GM12865 (cell line): ENCODE data around the gene PPP1R12B.
"Not testable (repeated sequence)": the region's sequence is repeated elsewhere in the genome, so short reads cannot be mapped to it uniquely, and the experiment has no call there.

Source experiments
- DNase-seq: peaks from one replicate; pipeline ENCODE4 v3.0.0; 2010; ENCODE audit warnings: low read depth
- H3K4me3 ChIP-seq: 2 replicates; pipeline ENCODE4 v1.5.1; 2011; ENCODE audit warnings: mild to moderate bottlenecking, low read depth, low read length, control low read depth
- CTCF ChIP-seq: IDR thresholded peaks from 2 replicates; pipeline ENCODE4 v1.5.1; 2011; ENCODE audit warnings: low read length, control low read depth, low read depth, inconsistent platforms; ENCODE audit not compliant: insufficient read depth; ENCODE audit errors: missing control alignments

The PPP1R12B gene

GRCh38 chr1:202452508-202452907 lies 104.0 kb downstream of the PPP1R12B start:
- no peak for DNase-seq
- TF ChIP-seq CTCF: no peak

GRCh38 chr1:202456372-202457169 lies 108.1 kb downstream of the PPP1R12B start:
- not testable (repeated sequence) for DNase-seq

More at GRCh38 chr1:202452508-202452907, 104.0 kb downstream of the PPP1R12B start:
- no peak overlapping the region for H3K4me3 ChIP-seq

GRCh38 chr1:202458651-202459050 lies 110.2 kb downstream of the PPP1R12B start:
- H3K4me3 ChIP-seq, DNase-seq: not testable (repeated sequence)

More at GRCh38 chr1:202456372-202457169, 108.1 kb downstream of the PPP1R12B start:
- H3K4me3 ChIP-seq: not testable (repeated sequence)

GRCh38 chr1:202459470-202460142 lies 111.1 kb downstream of the PPP1R12B start:
- not testable (repeated sequence) for H3K4me3 ChIP-seq, DNase-seq

- not testable (repeated sequence) for H3K4me3 ChIP-seq, DNase-seq
These were observed 111.6 kb downstream of the PPP1R12B start for GRCh38 chr1:202460143-202460495.

- DNase-seq: no peak
- H3K4me3 ChIP-seq: no peak overlapping the region
- no peak for TF ChIP-seq CTCF
These were observed 114.0 kb downstream of the PPP1R12B start for GRCh38 chr1:202462342-202463076.

- not testable (repeated sequence) for H3K4me3 ChIP-seq
- peak; percentile 27 for TF ChIP-seq CTCF
- DNase-seq: peak; percentile 63
These were observed 115.7 kb downstream of the PPP1R12B start for GRCh38 chr1:202464153-202464742.

GRCh38 chr1:202465644-202466270 lies 117.3 kb downstream of the PPP1R12B start:
- not testable (repeated sequence) for DNase-seq

GRCh38 chr1:202466339-202466738 lies 117.8 kb downstream of the PPP1R12B start:
- DNase-seq, H3K4me3 ChIP-seq: not testable (repeated sequence)

More at GRCh38 chr1:202465644-202466270, 117.3 kb downstream of the PPP1R12B start:
- H3K4me3 ChIP-seq: not testable (repeated sequence)

GRCh38 chr1:202467381-202467780 lies 118.9 kb downstream of the PPP1R12B start:
- DNase-seq, H3K4me3 ChIP-seq: not testable (repeated sequence)

- H3K4me3 ChIP-seq: not testable (repeated sequence)
- DNase-seq: peak; percentile 35
These were observed 120.2 kb downstream of the PPP1R12B start for GRCh38 chr1:202468695-202469094.

- not testable (repeated sequence) for DNase-seq, H3K4me3 ChIP-seq
These were observed 120.6 kb downstream of the PPP1R12B start for GRCh38 chr1:202469123-202469522.
